Gastrocnemius medialis (tissue), 4 donors: ENCODE results near the gene SURF6. TPM values are rescaled to one million over a fixed set of nuclear protein-coding genes. Genes with fewer than 3 reads are reported as not detected.
"Not testable (repeated sequence)": the region's sequence is repeated elsewhere in the genome, so short reads cannot be mapped to it uniquely, and the experiment has no call there.

Experiments
- ATAC-seq, 2 donors: fragments of 150-250 bp; one replicate each; pipeline ENCODE4 v1.9.1; 2016
- DNase-seq, 2 donors: peaks; one replicate each; pipeline ENCODE4 v3.0.0-alpha.2; 2019
- H3K27ac ChIP-seq, 4 donors: fragments of 200-600 bp; sonication (generic); 1 replicate in 1 of 4; 2 replicates in 3 of 4; pipeline ENCODE4 v1.5.1; 2016 to 2018; ENCODE audit warnings: mild to moderate bottlenecking in 2 of 4, moderate library complexity in 1 of 4
- H3K27me3 ChIP-seq, 3 donors: fragments of 200-600 bp; sonication (generic) in 2 of 3; 1 replicate in 1 of 3; 2 replicates in 2 of 3; pipeline versions ENCODE4 v1.5.1 to v1.6.0; 2016 to 2019; ENCODE audit warnings: mild to moderate bottlenecking in 1 of 3, moderate library complexity in 1 of 3
- H3K36me3 ChIP-seq, 2 donors: fragments of 200-600 bp; sonication (generic) in 1 of 2; one replicate each; pipeline ENCODE4 v1.5.1; 2017 to 2018
- H3K4me1 ChIP-seq, 2 donors: fragments of 200-600 bp; sonication (generic) in 1 of 2; one replicate each; pipeline ENCODE4 v1.5.1; 2016 to 2017; ENCODE audit warnings: mild to moderate bottlenecking in 2 of 2
- H3K4me3 ChIP-seq, 4 donors: fragments of 200-600 bp; sonication (generic) in 3 of 4; 1 replicate in 1 of 4; 2 replicates in 3 of 4; pipeline ENCODE4 v1.5.1; 2016 to 2019; ENCODE audit warnings: mild to moderate bottlenecking in 2 of 4
- H3K9me3 ChIP-seq, 3 donors: fragments of 200-600 bp; sonication (generic) in 2 of 3; 1 replicate in 1 of 3; 2 replicates in 2 of 3; pipeline ENCODE4 v1.5.1; 2016 to 2019
- POLR2A ChIP-seq, 2 donors: fragments of 450-650 bp; IDR thresholded peaks; one replicate each; pipeline ENCODE4 v1.6.1; 2017; ENCODE audit warnings: antibody characterized with exemption in 2 of 2, mild to moderate bottlenecking in 2 of 2, moderate library complexity in 2 of 2
- in situ Hi-C, 4 donors: fragments of 200-750 bp; cut with MboI; loops; one replicate each; pipeline versions ENCODE4 v1.15.0 to v1.8.0; 2017; ENCODE audit warnings: low sequenced_read_pairs in 4 of 4
- intact Hi-C: fragments of 100-400 bp; cut with DNase I; formaldehyde crosslinking; loops from one replicate; pipeline ENCODE4 v1.15.1; 2023; ENCODE audit warnings: low total_unique reads
- total RNA-seq, 4 donors: library from RNA; depleted of rRNA; stranded (reverse); fragments of >200 nt; gene quantifications; one replicate each; pipeline versions ENCODE4 v1.1.0 to v1.2.3, GENCODE V29; 2016
- TF ChIP-seq, protein P1 (sequence below), 5 experiments: fragments of 450-650 bp in 3 of 5; fragments of 200-600 bp in 2 of 5; sonication (generic) in 2 of 5; IDR thresholded peaks in 4 of 5; conservative IDR thresholded peaks in 1 of 5; 1 replicate in 4 of 5; 2 replicates in 1 of 5; pipeline ENCODE4 v1.5.1; 2016 to 2019; ENCODE audit warnings: antibody characterized with exemption in 5 of 5, mild to moderate bottlenecking in 3 of 5, moderate library complexity in 3 of 5

The SURF6 gene
- total RNA-seq, 4 donors from 2014 or later = 13.4 to 34.2 (median 28.0) TPM

DNA sequence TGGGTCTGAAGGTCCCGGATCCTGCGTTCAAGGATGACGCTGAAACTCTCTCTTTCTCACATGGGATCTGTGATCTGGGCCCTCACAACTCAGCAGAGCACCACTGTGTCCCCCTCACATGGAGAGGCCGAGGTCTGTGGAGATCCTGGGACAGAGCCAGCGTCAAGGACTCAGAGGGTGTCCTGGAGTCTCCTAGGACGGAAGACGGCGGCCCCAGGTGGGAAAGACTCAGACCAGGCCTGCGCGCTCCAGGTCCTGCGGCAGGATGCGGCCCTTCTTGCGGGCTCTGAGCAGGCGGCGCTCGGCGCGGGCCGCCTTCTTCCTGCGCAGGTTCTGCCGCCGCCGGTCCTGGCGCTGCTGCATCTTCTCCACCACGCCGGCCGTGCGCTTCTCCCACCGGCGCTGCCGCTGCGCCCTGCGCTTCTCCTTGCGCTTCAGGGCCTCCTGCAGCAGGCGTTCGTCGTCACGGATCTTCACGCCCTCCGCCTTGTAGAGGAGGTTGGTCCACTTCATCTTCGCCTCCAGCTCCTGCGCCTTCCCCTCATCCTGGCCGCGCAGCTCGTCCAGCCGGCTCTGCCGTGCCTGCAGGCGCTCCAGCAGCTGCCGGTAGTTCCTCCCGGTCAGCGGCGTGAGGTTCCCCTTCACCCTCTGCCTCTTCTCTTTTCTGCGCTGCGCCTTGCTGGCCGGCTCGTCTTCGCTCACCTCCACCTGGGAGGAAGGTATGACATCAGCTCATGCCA lies 4.2 kb downstream of the SURF6 start:
- Histone ChIP-seq H3K4me3 (no peak overlapping the region), H3K4me1 (peaks cover 17 to 20% of the 10 kb centered on the region in 2 donors), H3K9me3 (no peaks in the 10 kb centered on the region), H3K36me3 (peaks cover 0 to 48% of the 10 kb centered on the region in 2 donors), H3K27ac (no peak overlapping the region), H3K27me3 (no peaks in the 10 kb centered on the region)
- ATAC-seq (no peak), DNase-seq (peak in 1 of 2 donors; percentile 5)
- intact Hi-C loops (no loop called here), in situ Hi-C loops (no loop called here)
- TF ChIP-seq, protein P1, sequence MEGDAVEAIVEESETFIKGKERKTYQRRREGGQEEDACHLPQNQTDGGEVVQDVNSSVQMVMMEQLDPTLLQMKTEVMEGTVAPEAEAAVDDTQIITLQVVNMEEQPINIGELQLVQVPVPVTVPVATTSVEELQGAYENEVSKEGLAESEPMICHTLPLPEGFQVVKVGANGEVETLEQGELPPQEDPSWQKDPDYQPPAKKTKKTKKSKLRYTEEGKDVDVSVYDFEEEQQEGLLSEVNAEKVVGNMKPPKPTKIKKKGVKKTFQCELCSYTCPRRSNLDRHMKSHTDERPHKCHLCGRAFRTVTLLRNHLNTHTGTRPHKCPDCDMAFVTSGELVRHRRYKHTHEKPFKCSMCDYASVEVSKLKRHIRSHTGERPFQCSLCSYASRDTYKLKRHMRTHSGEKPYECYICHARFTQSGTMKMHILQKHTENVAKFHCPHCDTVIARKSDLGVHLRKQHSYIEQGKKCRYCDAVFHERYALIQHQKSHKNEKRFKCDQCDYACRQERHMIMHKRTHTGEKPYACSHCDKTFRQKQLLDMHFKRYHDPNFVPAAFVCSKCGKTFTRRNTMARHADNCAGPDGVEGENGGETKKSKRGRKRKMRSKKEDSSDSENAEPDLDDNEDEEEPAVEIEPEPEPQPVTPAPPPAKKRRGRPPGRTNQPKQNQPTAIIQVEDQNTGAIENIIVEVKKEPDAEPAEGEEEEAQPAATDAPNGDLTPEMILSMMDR (IDR thresholded peaks at IDR 0.05 in 4 of 5, conservative IDR thresholded peaks at IDR 0.05 in 1 of 5) = no peak
- no peak for TF ChIP-seq POLR2A (IDR thresholded peaks at IDR 0.05)

DNA sequence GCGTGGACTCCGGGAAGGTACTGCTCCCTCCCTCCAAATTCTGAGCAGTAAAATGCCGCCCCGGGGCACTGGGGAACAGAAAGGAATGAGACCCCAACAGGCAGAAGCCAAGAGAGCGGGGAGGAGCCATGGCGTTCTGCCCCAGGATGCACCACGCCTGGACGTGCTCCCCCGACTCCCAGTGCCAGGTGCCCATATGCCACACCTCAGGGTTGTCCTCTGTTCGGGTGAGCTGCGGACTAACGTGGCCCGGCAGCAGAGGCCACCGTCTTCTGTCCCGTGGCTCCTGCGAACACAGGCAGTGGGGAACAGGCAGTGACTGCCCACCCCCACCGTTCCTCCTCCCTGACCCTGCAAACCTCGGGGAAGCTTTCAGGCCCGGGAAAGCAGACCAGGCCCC lies 4.8 kb downstream of the SURF6 start:
- H3K9me3 ChIP-seq = no peaks in the 10 kb centered on the region
- TF ChIP-seq, protein P1 (IDR thresholded peaks at IDR 0.05 in 4 of 5, conservative IDR thresholded peaks at IDR 0.05 in 1 of 5) = no peak
- TF ChIP-seq POLR2A (IDR thresholded peaks at IDR 0.05) = no peak
- no peak for ATAC-seq
- no peak overlapping the region for H3K27ac ChIP-seq
- H3K27me3 ChIP-seq = no peaks in the 10 kb centered on the region
- intact Hi-C loops (no loop called here), in situ Hi-C loops (no loop called here)
- no peak overlapping the region for H3K4me3 ChIP-seq
- peak in 1 of 2 donors; percentile 10 for DNase-seq
- peaks cover 0 to 48% of the 10 kb centered on the region in 2 donors for H3K36me3 ChIP-seq
- H3K4me1 ChIP-seq = peaks cover 12 to 15% of the 10 kb centered on the region in 2 donors

DNA sequence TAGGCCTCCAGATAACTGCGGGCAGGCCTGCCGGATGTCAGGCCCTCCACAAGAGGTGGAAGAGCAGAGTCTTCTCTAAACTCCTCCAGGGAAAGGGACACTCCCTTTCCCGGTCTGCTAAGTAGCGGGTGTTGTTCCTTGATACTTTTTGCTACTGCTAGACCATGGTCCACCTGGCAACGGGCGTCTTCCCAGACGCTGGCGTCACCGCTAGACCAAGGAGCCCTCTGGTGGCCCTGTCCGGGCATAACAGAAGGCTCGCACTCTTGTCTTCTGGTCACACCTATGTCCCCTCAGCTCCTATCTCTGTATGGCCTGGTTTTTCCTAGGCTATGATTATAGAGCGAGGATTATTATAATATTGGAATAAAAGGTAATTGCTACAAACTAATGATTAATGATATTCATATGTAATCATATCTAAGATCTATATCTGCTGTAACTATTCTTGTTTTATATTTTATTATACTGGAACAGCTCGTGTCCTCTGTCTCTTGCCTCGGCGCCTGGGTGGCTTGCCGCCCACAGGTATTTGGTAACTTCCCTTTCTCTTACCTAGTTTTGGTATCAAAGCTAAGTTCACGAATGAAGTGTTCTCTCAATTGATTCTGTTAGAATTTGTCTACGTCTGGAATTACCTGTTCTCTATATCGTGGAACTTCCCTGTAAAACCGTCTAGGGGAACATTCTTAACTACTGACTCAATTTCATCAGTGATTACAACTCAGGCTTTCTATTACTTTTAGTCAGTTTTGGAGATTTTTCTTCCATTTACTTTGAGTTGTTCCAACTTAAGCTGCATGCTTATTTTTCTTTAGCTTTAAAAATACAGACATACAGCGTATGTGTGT lies 6.5 kb downstream of the SURF6 start:
- H3K27me3 ChIP-seq, H3K4me1 ChIP-seq, H3K9me3 ChIP-seq, ATAC-seq, in situ Hi-C loops, H3K4me3 ChIP-seq: not testable (repeated sequence)
- H3K27ac ChIP-seq = peak overlapping the region in 1 of 4 donors; percentile 13
- peak in 1 of 2 donors; percentile 47 for DNase-seq
- intact Hi-C loops = loop anchor here (2.0 kb wide), 1 partner anchor 143 kb away; no protein-coding TSS in a partner anchor
- peaks cover 0 to 45% of the 10 kb centered on the region in 2 donors for H3K36me3 ChIP-seq
- TF ChIP-seq, protein P1 (IDR thresholded peaks at IDR 0.05 in 4 of 5, conservative IDR thresholded peaks at IDR 0.05 in 1 of 5) = peak; percentile 31 to 59 (median 50)

DNA sequence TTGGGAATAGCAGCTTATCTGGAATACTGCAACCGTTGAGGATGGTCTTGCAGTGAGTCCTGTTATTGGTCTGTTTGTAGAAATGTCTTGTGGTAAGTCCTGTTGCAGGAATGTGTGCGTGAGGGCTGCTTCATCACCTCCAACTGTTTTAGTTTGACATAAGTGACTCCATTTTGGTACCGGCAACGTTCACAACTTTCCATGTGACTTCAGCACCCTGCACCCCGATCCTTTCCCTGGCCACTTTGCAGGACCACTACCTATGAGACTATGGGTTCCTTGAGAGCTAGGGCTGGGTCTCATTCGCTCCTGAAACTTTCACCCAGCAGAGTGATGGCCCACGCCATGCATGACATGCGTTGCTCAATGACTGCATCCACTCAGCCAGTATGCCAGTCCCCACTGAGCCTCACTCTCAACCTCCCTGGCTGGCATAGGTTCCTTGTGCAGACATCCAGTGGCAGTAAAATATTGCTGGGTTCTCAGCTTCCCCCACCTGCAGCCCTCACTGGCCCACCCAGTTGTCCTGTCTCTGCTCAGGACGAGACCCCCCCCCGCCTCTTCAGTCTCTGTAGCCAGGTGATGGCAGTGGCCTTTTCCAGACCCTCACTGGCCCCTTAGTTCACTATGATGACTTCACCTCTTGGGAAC lies 8.0 kb downstream of the SURF6 start:
- peaks cover 0 to 29% of the 10 kb centered on the region in 2 donors for H3K36me3 ChIP-seq
- no peaks in the 10 kb centered on the region for H3K9me3 ChIP-seq
- in situ Hi-C loops (no loop called here), intact Hi-C loops (loop anchor here (2.0 kb wide), 1 partner anchor 141 kb away; no protein-coding TSS in a partner anchor)
- no peak overlapping the region for H3K27ac ChIP-seq
- H3K27me3 ChIP-seq = no peaks in the 10 kb centered on the region
- H3K4me3 ChIP-seq = no peak overlapping the region
- no peak for ATAC-seq
- DNase-seq = no peak
- H3K4me1 ChIP-seq = no peaks in the 10 kb centered on the region
- TF ChIP-seq, protein P1 (IDR thresholded peaks at IDR 0.05 in 4 of 5, conservative IDR thresholded peaks at IDR 0.05 in 1 of 5) = no peak
- no peak for TF ChIP-seq POLR2A (IDR thresholded peaks at IDR 0.05)

DNA sequence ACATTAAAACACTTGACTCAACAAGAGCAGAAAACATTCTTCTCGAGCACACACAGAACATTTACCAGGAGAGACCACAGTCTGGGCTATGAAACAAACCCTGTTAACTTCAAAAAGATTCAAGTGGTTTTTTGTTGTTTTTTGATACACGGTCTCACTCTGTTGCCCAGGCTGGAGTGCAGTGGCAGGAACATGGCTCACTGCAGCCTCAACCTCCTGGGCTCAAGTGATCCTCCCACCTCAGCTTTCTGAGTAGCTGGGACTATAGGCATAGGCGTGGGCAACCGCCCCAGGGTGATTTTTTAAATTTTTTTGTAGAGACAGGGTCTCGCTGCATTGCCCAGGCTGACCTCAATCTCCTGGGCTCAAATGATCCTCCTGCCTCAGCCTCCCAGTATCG lies 9.0 kb downstream of the SURF6 start:
- ATAC-seq, H3K9me3 ChIP-seq, H3K27ac ChIP-seq, intact Hi-C loops, H3K4me1 ChIP-seq, H3K27me3 ChIP-seq, DNase-seq, in situ Hi-C loops, H3K4me3 ChIP-seq: not testable (repeated sequence)
- peaks cover 0 to 20% of the 10 kb centered on the region in 2 donors for H3K36me3 ChIP-seq
